Type B pancreatic cell (in vitro differentiated cells): ENCODE results near the gene HOXB1. TPM values are rescaled to one million over a fixed set of nuclear protein-coding genes. Genes with fewer than 3 reads are reported as not detected.
A peak's percentile ranks its signal among the peaks of the same experiment; 100 is the strongest.

Experiments used
- DNase-seq: peaks from one replicate; pipeline ENCODE4 v3.0.0; 2021; ENCODE audit warnings: mixed read lengths; ENCODE audit not compliant: unreplicated experiment; ENCODE audit errors: extremely low spot score
- H3K27ac Mint-ChIP-seq: 2 replicates; pipeline ENCODE4 v1.8.0; 2021; ENCODE audit warnings: mild to moderate bottlenecking, mixed read lengths
- H3K27me3 Mint-ChIP-seq: 2 replicates; pipeline ENCODE4 v1.8.0; 2021; ENCODE audit warnings: mixed read lengths
- H3K36me3 Mint-ChIP-seq: 2 replicates; pipeline ENCODE4 v1.8.0; 2021; ENCODE audit warnings: mixed read lengths
- H3K4me1 Mint-ChIP-seq: one replicate; pipeline ENCODE4 v1.8.0; 2021; ENCODE audit warnings: mixed read lengths; ENCODE audit not compliant: unreplicated experiment
- H3K4me3 Mint-ChIP-seq: 2 replicates; pipeline ENCODE4 v1.8.0; 2021; ENCODE audit warnings: mild to moderate bottlenecking, mixed read lengths
- H3K9me3 Mint-ChIP-seq: 2 replicates; pipeline ENCODE4 v1.8.0; 2021; ENCODE audit warnings: mixed read lengths
- total RNA-seq: library from RNA; stranded (reverse); gene quantifications from 2 replicates; pipeline ENCODE4 v1.2.1, GENCODE V29; 2021; ENCODE audit warnings: low replicate concordance
- TF ChIP-seq, protein P1 (sequence below): fragments of 200-600 bp; sonication (generic); conservative IDR thresholded peaks from 2 replicates; pipeline ENCODE4 v1.5.0; 2021; ENCODE audit warnings: antibody characterized with exemption, mild to moderate bottlenecking

Gene HOXB1
- total RNA-seq, 1 donor from 2014 or later, result 0.29 TPM

DNA sequence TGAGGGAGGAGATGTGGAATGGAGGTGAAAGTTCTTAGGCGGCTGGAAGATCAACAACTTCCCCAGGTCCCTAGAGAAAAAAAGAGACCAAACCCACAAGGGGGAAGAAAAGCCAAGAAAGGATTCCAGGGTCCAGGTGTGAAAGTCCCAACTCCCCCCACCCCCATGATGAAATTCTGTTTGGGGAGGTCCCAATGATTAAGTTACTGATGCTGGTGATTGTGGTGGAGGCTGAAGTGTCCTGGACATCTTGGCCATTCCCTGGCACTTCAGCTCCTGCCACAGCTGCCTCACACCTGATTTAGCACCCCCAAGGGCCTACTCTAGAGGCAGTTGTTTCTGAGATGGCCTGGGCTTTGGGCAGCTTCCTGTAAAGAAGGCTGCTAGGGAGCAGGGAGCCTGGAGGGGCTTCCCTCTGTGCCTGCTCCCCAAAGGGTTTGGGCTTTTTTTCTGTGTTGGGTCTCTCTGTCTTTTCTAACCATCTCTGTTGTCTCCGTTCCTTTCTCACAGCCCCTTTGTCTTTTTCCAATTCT is 34.3 kb upstream of the HOXB1 start:
- DNase-seq, result no peak
- Mint-ChIP-seq H3K4me1 (peaks cover 42% of the 10 kb centered on the region), H3K27me3 (peaks cover 46% of the 10 kb centered on the region)

GRCh38 chr17:48564188-48565021 is 33.6 kb upstream of the HOXB1 start:
- DNase-seq, result no peak
- Mint-ChIP-seq H3K4me3 (no peak overlapping the region), H3K27me3 (peaks cover 47% of the 10 kb centered on the region), H3K27ac (no peak overlapping the region), H3K4me1 (peaks cover 49% of the 10 kb centered on the region), H3K9me3 (no peaks in the 10 kb centered on the region), H3K36me3 (peaks cover 10% of the 10 kb centered on the region)
- TF ChIP-seq, protein P1, sequence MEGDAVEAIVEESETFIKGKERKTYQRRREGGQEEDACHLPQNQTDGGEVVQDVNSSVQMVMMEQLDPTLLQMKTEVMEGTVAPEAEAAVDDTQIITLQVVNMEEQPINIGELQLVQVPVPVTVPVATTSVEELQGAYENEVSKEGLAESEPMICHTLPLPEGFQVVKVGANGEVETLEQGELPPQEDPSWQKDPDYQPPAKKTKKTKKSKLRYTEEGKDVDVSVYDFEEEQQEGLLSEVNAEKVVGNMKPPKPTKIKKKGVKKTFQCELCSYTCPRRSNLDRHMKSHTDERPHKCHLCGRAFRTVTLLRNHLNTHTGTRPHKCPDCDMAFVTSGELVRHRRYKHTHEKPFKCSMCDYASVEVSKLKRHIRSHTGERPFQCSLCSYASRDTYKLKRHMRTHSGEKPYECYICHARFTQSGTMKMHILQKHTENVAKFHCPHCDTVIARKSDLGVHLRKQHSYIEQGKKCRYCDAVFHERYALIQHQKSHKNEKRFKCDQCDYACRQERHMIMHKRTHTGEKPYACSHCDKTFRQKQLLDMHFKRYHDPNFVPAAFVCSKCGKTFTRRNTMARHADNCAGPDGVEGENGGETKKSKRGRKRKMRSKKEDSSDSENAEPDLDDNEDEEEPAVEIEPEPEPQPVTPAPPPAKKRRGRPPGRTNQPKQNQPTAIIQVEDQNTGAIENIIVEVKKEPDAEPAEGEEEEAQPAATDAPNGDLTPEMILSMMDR, result no peak

More for the DNA sequence above, 34.3 kb upstream of the HOXB1 start:
- no peak overlapping the region for H3K27ac Mint-ChIP-seq
- no peak overlapping the region for H3K4me3 Mint-ChIP-seq
- H3K9me3 Mint-ChIP-seq, result no peaks in the 10 kb centered on the region
- H3K36me3 Mint-ChIP-seq, result peaks cover 10% of the 10 kb centered on the region
- TF ChIP-seq, protein P1, result no peak

- Mint-ChIP-seq H3K4me1 (peaks cover 51% of the 10 kb centered on the region), H3K9me3 (no peaks in the 10 kb centered on the region), H3K27ac (peak overlapping the region; percentile 94), H3K4me3 (peak overlapping the region; percentile 87), H3K27me3 (peaks cover 47% of the 10 kb centered on the region), H3K36me3 (peaks cover 8% of the 10 kb centered on the region)
- DNase-seq, result no peak
- TF ChIP-seq, protein P1, result no peak
These were observed 33.0 kb upstream of the HOXB1 start for GRCh38 chr17:48563867-48564187.

GRCh38 chr17:48563385-48563838 is 32.6 kb upstream of the HOXB1 start:
- TF ChIP-seq, protein P1, result no peak
- peaks cover 11% of the 10 kb centered on the region for H3K36me3 Mint-ChIP-seq
- H3K9me3 Mint-ChIP-seq, result no peaks in the 10 kb centered on the region
- peak overlapping the region; percentile 87 for H3K4me3 Mint-ChIP-seq
- peaks cover 47% of the 10 kb centered on the region for H3K27me3 Mint-ChIP-seq
- H3K4me1 Mint-ChIP-seq, result peaks cover 52% of the 10 kb centered on the region
- DNase-seq, result no peak
- peak overlapping the region; percentile 94 for H3K27ac Mint-ChIP-seq

DNA sequence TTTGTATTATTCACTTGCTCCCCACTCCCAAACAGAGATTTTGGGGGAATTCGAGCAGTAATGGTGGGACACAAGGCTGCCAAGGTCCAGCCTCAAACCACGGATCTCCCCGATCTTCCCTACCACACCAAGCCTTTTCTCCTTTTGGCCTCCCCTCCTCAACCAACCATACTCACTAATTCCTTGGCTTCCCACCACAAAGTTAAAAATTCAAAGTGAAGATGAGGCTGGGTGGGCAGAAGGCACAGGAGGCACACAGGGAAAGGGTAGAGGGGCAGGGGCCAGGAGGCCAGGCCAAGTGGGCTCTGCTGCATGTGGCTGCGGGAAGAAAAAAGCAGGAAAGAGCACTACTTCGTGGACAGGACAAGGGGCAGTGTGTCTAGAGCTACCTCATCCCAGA is 32.1 kb upstream of the HOXB1 start:
- Mint-ChIP-seq H3K27me3 (peaks cover 48% of the 10 kb centered on the region), H3K4me1 (peaks cover 55% of the 10 kb centered on the region)
- no peak for DNase-seq

More for the DNA sequence above, 32.1 kb upstream of the HOXB1 start:
- peak overlapping the region; percentile 87 for H3K4me3 Mint-ChIP-seq
- TF ChIP-seq, protein P1, result no peak
- H3K27ac Mint-ChIP-seq, result peak overlapping the region; percentile 94
- H3K36me3 Mint-ChIP-seq, result peaks cover 14% of the 10 kb centered on the region
- H3K9me3 Mint-ChIP-seq, result no peaks in the 10 kb centered on the region
